T-helper 1 cell treated with Interleukin-12 subunit alpha and Interleukin-12 subunit beta and Interleukin-4 antibody, amounts not matched to agents 30 ng/mL and 1 ng/mL, for 36 hours (primary cell): ENCODE data around the gene MYO1E. TPM values are rescaled to one million over a fixed set of nuclear protein-coding genes. Genes with fewer than 3 reads are reported as not detected.

ENCODE experiments used
- intact Hi-C: fragments of 100-400 bp; cut with micrococcal nuclease; formaldehyde crosslinking; loops from one replicate; pipeline ENCODE4 v1.15.1; 2024
- total RNA-seq: library from RNA; stranded (reverse); gene quantifications from 2 replicates; pipeline ENCODE4 v1.2.3, GENCODE V29; 2022

Gene MYO1E
- total RNA-seq, 1 donor from 2014 or later = 37.0 TPM

DNA sequence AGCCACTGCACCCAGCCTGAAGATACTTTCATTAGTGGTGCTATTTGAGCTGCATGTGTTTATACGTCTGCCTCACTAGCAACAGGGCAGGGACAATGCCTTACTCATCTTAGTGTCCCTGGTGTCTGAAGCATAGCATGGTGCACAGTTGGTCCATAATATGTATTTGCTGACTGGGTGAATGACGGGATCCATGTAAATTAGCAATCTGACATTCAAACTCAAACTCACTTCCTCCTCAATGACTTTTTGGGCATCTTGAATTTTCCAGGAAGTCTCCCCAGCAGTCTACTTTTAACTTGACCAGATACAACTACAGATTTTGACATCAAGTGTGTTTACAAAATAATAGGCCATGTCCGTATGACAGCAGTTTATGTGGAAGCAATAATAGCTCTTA, 169.0 kb downstream of the MYO1E start:
- intact Hi-C loops = no loop called here

DNA sequence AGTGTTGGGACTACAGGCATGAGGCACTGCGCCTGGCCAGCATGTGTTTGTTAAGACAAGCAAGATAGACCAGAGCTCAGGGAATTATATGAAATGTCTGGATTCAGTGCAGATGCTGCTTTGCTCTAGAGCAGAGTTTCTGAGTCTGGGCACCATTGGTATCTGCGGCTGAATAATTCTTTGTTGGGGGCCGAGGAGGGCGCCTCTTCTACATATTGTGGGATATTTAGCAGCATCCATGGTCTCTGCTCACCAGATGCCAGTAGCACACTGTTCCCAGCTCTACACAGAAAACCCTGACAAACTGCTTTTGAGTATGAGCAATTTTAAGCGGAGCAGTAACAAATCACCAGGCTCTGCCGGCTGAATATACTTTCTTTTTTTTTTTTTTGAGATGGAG, 169.7 kb downstream of the MYO1E start:
- intact Hi-C loops = no loop called here

DNA sequence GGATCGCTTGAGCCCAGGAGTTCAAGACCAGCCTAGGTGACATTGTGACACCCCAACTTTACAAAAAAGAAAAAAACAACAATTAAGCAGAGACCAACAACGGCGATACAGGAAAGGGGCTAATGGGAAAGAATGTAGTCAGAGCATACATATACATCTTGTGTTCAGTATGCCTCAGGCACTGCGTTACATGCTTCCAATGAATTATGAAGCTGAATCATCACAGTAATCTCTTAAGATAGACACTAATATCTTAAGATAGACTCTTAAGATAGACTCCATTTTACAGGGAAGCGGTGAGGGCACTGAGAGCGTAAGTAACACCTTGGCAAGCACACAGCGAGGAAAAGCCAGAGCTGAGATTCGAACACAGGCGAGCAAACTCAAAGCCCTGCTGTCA, 172.1 kb downstream of the MYO1E start:
- intact Hi-C loops = no loop called here

- intact Hi-C loops = no loop called here
Measured at GRCh38 chr15:59199626-59200465, 172.8 kb downstream of the MYO1E start.

DNA sequence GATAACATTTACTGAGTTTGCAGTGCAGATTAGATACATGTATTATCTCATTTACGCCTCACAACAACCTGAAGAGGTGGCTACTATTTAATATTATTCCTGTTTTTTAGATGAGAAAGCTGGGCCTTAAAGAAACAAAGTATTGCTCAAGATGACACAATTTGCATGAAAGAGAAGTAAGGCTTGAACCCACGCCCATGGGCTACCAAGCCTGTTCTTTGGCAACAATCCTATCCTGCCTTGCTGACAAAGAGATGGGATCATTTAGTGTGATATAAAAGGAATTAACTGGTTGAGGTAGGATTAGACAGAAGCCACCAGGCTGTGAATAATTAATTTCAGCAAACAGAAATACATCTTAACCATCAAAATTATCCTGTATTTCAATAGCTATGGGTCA, 175.2 kb downstream of the MYO1E start:
- intact Hi-C loops = no loop called here

GRCh38 chr15:59196416-59196815, 176.3 kb downstream of the MYO1E start:
- intact Hi-C loops = no loop called here

DNA sequence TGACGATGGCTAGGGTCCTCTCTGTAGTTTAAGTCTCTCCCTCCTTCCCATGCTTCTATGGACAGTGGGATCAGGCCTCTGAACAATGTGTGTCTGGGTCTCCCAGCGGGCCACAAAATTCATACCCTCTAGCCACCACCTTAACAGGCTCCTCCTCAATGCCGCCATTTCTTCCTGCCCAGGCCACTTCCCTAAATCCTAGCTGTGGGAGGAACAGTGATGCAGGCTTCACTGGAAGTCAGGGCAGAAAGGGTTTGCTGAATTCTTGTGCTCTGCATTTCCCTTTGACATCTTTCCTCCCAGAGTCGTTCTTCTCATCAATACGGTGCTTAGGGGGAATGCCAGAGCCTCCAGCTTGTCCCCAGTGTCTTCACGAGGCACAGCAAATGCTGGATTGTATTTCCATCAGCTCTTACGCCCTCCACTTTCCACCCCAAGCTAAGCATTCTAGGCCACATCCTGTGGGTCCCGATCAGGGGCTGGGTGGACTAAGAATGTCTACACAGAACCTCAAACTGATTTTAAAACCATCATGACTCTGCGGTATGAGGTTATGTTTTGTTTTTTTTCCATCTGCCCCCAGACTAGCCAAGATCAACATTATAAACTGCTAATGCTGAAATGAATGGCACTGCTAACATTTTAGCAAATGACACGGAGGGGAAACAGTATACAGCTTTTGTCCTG, 177.9 kb downstream of the MYO1E start:
- intact Hi-C loops = no loop called here

DNA sequence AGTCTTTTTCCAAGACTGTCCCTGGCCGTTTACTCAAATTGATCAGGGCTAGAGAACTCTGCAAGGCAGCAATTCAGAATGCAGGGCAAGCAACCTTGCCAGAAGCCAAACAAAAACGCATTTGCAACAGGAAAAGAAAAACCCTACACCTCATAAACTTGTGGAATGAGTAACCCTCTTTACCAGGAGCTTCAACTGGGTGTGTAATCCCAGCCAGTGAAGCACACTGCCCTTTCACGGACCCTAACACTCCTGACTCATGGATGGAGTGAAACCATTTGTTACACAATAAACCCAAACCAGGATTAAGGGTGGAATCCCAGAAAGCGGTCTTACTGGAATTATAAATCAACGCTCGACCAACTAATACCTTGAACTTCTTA, 180.8 kb downstream of the MYO1E start:
- intact Hi-C loops = no loop called here

- intact Hi-C loops = no loop called here
Measured at GRCh38 chr15:59190291-59190690, 182.4 kb downstream of the MYO1E start.

DNA sequence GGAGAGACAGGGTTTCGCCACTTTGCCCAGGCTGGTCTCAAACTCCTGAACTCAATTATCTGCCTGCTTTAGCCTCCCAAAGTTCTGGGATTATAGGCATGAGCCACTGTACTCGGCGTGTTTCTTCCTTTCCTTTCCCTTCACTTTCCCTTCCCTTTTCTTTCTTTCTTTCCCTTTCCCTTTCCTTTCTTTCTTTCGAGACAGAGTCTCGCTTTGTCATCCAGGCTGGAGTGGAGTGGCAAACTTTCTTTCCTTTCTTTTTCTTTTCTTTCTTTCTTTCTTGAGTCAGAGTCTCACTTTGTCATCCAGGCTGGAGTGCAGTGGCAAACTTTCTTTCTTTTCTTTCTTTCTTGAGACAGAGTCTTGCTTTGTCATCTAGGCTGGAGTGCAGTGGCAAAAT, 183.4 kb downstream of the MYO1E start:
- intact Hi-C loops = no loop called here

DNA sequence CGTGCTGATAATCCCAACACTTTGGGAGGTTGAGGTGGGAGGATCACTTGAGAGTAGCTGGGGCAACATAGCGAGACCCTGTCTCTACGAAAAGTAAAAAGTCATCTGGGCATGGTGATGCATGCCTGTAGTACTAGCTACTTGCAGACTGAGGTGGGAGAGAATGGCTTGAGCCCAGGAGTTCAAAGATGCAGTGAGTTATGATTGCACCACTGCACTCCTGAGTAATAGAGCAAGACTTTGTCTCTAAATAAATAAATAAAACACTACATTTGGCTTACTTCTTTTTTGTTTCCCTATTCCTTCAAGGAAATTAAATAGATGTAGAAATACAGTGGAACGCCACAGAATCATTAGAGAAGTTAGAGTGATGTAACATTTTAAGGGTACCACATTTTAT, 186.2 kb downstream of the MYO1E start:
- intact Hi-C loops = no loop called here

DNA sequence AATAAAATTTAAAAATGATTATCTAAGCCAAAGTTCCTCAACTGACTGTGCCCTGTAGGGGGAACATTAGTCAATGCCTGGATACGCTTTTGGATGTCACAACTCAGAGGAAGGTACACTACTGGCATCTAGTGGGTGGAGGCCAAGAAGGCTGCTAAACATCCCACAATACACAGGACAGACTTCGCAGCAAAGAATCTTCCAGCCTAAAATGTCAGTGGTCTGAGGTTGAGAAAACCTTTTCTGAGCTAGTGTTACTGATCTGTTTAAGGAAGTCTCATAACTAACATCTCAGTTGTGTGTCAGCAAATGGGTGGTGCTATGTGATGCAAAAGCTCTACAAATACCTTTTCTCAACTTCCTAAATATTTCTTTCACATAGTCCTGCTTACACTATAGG, 186.9 kb downstream of the MYO1E start:
- intact Hi-C loops = no loop called here

GRCh38 chr15:59180945-59181600, 191.6 kb downstream of the MYO1E start:
- intact Hi-C loops = no loop called here

- intact Hi-C loops = no loop called here
Measured at GRCh38 chr15:59179717-59180116, 193.0 kb downstream of the MYO1E start.

DNA sequence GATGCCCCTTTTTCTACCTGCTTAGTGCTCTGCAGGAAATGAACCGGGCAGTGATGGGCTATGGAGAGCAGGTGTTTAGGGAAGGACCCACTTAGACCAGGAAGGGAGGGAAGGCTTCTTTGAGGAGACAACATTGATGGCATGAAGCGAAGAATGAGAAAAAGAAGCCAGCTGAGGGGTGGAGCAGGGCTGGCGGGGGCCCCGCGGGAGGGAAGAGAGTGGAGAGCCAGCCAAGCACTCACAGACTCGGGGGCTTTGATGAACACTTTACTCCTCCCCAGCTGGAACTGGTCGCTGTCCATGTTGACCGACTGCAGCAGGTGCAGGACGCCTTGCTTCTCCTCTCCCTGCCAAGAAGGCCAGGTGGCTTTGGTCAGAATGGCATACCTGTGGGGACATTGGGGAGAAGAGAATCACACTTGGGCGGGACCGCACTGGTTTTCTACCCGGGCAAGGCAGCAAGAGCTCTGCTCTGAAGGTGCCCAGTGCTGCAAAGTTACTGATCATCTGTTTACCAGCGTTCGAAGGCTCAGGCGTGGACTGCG, 194.4 kb downstream of the MYO1E start:
- intact Hi-C loops = no loop called here

DNA sequence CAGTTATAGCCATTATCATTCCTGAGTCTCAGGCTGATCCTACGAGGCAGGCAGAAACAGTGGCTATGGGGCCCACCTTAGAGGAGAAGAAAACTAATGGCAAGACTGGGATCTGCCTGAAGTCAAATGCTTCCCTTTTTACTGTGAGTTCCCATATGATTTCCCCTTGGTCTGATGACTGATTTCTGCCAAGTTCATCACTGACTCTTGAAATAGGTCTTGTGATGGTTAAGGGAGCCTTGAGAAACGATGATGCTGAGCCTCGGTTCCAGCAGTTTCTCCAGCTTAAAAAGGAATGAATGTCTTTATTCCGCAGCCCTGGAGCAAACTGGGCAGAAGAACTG, 195.4 kb downstream of the MYO1E start:
- intact Hi-C loops = no loop called here

DNA sequence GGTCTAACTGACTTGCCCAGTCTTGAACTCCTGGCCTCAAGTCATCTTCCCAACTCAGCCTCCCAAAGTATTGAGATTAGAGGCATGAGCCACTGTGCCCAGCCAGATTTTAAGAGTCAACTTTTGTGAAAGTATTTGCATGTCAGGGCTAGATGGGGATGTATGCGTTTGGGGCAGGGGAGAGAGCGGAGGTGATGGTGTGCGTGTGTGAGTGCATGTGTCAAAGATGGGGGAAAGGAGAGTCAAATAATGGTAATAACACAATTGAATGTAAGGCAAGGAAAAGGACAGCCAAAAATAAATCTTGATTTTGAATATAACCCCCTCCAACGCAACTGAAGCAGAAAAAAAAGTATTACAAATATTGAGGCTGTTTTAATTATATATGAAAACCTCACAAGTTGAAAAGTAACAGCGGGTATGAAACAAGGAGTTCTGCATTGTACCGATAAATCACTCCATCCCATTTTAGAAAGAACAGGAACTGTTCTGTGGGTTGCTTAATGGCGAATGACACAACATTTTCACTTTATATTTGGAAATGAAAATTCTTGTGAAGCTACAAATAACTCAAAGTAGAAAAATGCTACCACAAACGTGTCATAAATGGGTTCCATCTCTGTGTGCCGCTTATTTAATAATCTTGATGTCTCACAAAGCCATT, 195.9 kb downstream of the MYO1E start:
- intact Hi-C loops = no loop called here

- intact Hi-C loops = loop anchor here (1.0 to 2.0 kb wide), 4 partner anchors 72 to 354 kb away; no protein-coding TSS in a partner anchor
Measured at GRCh38 chr15:59174835-59175831, 197.5 kb downstream of the MYO1E start.

GRCh38 chr15:59174151-59174834, 198.4 kb downstream of the MYO1E start:
- intact Hi-C loops = loop anchor here (1.0 to 2.0 kb wide), 2 partner anchors 193 to 355 kb away; no protein-coding TSS in a partner anchor

- intact Hi-C loops = no loop called here
Measured at GRCh38 chr15:59173194-59173593, 199.5 kb downstream of the MYO1E start.
